Germinal center (tissue), 1 donor: ENCODE results near the gene ATP11A.

Source experiments
- DNase-seq: peaks from one replicate; pipeline ENCODE4 v3.0.0; 2012; ENCODE audit warnings: mixed read lengths, low spot score

Gene ATP11A

DNA sequence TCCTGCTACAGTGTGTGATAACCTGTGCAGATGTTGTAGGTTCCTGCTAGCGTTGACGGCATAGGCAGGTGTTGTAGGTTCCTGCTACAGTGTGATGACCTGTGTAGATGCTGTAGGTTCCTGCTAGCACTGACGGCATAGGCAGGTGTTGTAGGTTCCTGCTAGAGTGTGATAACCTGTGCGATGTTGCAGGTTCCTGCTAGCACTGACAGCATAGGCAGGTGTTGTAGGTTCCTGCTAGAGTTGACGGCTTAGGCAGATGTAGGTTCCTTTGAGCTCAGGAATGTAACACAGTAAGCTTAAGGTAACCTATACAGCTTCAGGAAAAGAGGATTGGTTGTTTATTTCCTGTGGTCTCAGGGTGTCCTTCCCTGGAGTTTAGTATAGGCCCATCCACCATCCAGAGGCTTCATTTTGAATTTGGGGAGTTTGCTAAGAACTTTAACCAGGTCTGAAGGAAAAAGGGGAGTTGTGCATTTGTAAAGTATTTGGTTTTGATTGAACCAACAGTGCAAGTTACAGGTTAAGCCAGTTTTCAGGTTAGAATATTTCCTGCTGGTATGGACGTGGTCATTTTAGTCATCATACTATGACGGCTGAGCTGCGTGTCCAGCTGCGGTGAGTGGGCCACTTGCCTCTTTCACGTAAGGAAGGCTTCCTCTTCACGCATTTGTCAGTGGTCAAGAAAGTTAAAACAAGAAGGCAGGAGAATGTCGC is 53.8 kb downstream of the ATP11A start:
- no peak for DNase-seq

DNA sequence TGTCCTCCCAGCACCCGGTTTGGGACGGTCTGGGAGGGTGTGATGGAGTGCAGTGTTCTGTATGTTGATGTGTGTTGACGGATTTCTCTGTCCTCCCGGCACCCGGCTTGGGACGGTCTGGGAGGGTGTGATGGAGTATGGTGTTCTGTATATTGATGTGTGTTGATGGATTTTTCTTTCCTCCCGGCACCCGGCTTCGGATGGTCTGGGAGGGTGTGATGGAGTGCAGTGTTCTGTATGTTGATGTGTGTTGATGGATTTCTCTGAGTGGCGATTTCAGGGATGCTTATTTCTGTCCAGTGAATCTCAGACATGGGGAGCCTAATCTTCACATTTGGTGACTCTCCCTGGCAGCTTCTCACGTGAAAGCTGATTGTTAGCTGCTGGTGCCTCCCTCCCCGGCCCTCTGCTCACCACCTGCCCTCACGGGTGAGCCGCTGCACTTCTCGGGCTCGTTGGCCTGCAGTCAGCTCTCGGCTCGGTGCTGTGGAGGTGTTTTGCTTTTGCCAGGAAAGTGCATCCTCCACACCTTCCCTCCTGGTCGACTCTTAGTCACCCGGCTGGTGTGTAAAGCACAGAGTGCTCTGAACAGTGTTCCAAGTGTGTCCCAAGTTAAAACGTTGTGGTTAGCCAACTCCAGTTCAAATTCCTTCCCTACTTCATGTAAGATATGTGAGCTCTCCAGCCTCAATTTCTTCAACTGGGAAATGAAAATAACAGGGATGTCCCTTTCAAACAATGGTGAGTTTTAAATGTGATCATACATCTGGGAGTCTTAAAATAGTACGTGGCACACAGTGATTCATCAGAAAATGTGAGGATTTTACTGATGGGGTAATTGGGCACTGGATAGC is 54.6 kb downstream of the ATP11A start:
- DNase-seq: no peak

DNA sequence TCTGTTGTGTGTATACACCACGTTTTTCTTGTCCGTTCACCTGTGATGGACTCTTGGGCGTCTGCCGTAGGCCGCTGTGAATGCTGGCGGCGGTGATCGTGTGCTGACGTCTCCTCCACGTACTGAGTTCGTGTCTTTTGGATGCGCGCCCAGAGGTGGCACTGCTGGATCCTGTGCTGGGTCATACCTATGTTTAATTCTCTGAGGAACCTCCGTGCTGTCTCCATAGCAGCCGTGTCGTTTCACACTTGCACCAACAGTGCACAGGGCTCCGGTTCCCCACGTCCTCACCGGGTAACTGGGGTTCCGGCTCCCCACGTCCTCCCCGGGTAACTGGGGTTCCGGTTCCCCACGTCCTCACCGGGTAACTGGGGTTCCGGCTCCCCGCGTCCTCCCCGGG is 56.2 kb downstream of the ATP11A start:
- no peak for DNase-seq

DNA sequence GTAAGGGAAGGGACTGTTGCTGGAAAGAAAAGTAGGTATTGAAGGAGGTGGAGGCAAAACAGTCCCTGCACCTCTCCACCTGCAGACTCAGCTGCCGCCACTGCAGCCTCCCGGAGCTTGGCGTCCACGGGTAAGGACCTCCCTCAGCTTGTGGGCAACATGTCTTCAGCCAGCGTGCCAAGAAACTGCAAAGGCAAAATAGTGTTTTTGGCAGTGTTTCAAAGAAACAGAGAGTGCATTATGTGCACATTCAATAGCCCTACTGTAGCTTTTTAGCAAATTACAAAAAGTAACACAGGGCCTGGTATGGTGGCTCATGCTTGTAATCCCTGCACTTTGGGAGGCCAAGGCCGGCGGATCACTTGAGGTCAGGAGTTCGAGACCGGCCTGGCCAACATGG is 57.4 kb downstream of the ATP11A start:
- no peak for DNase-seq

DNA sequence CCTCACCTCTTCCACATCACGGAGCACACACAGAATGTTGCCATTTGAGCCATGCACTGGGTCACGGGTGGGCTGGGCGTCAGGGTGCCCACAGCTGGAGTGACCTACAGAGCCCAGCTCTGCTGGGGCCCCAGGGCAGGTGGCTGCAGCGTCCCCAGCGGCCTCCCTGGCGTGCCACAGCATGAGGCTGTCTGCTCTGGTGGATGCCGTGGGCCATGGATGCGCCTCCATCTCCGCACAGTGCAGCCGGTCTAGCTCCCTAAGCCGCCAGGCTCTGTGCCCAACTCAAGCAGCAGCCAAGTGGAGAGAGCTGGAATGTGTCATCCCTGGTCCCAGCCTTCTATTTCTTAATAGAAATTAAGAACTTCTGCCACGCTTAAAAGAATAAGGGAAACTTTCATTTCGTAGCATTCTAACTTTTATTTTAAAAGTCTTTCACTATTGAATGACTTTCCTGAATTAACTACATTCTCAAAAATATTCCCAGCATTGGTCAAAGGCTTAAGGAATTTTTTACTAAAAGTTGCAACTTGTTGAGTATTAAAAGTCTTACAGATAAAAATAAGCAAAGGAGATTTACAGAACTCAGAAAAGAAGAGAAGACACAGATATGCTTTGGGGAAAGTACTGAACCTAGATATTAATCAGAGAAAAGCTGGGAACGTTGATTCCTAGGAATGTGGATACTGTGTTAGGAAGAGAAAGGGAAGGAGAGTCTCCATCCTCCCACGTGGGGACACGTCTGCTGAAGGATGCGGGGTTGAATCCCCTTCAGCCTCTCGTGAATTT is 59.3 kb downstream of the ATP11A start:
- no peak for DNase-seq

DNA sequence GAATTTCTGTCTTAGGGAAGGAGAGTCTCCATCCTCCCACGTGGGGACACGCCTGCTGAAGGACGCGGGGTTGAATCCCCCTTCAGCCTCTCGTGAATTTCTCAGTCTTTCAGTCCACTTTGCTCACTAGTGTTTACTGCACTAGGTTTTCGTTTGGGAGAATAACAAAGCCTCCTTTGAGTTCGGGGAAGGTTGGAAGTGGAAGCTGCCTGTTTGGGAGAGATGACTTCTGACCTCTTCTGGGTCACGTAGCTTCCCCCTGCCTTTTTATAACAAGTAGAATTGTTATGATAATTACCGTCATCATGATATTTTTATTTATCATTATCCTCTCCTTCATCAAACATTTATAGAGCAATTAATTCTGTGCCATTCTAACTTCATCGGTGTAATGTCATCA is 60.7 kb downstream of the ATP11A start:
- no peak for DNase-seq

DNA sequence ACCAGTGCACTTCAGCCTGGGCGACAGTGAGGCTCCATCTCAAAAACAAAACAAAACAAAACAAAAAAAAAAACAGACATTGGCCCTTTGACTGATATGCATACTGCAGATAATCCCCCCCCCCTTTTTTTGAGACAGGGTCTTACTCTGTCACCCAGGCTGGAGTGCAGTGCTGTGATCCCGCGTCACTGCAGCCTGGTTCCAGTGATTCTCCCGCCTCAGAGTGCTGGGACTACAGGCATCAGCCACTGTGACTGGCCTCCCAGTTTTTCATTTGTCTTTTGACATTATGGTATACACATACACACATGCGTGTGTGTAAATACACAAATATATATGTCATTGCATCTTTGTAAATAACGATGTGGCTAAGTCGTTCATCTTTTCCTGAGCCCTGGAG is 61.8 kb downstream of the ATP11A start:
- no peak for DNase-seq

DNA sequence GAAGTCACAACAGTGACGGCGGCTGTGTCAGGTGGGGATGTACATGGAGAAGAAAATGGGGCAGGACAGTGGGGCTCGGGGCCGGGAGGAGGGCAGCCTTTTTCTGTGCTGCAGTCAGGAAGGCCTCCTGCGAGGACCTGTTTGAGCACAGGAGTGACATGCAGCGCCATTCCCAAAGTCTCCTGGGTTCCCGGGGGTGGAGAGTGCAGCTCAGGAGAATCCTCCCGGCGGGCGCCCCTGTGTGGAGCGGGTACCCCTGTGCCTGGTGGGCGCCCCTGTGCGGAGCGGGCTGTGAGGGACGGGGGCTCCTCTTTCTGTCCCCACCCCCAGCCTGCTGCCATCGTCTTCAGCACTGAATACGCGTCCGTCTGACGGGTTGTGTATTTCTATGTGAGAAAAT is 62.4 kb downstream of the ATP11A start:
- DNase-seq: no peak

DNA sequence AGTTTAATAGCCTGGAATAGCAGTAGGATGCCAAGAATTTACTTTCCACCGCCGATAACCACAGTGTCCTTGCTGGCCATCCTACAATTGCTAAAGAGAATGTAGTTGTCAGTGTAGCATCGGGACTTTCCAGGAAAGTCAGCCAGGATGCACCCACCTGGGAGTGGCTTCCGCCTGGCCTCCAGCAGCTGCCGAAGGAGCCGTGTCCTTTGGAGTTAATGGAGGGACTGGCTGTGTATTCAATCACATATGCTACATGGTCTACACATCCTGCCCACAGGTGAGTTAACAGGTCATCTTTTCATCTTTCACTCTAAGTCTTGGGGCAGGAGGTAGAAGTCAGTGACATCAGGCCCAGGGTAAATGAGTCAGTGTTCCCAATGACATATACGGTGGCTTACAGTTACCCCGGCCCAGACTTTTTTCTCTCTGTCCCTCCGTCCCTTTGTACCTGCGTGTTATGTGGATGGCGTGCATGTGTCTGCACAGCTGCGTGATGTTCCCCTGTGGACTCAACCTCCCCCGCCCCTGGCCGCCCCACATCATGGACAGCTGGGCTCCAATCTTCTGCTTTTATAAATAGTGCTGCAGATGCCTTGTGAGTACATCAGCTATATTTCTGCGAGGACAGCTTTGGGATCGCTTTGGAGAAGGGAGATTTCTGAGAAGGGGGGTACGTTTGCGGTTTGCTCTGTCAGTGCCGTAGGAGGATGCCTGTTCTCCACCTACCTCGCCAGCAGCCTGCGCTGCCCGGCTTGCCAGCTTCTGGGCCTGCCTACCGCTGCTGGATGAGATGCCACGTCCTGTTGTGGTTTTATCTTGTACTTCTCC is 63.1 kb downstream of the ATP11A start:
- no peak for DNase-seq

DNA sequence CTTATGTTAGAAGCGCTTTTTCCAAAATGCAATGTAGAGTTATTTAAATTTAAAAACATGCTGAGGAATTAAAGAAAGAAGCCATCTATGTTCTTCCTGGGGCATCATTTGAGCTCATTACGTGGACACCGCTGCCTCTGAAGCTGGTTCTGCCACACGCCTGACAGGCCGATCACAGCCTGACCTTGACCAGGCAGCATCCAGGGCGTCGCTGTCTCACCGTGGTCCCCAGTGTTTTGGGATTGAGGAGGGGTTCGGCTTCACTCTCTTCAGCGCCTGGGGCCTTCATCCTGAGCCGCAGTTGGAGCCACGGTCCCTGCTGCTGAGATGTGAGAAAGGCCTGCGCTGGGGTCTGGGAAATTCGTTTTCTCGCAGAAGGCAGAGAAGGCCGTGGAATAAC is 64.0 kb downstream of the ATP11A start:
- no peak for DNase-seq

DNA sequence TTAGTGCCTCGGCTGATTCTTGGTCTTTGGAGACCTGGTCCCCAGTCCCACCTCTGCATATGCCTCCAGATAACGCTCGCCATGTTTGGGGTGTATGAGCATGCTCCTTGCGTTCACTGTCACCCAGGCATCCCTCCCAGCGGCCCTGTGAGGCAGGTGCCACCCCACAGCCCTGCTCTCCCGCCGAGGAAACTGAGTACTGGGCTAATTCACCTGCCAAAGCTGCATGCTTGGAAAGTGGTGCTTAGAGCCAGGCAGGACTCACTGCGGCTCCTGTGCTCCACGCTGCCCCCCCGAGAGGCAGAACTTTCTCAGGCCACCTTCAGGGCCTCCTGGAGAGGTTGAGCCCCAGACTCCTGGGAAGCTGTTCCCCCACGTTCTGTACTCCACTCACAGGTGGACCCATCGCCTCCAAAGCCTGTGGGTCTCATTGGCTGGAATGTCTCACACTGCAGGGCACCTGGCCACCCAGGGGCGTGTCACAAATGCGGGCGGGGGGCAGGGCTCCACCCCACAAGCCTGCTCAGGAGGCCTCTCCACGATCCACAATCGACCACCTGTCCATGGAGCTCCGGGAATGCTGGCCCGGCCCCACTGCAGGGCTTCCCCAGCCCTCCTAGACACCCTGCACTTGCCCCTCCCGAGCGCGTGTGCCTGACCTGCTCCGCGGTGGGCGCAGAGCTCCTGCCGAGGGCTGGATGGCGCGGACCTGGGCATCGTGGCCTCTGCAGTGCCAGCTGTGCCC is 64.6 kb downstream of the ATP11A start:
- no peak for DNase-seq

DNA sequence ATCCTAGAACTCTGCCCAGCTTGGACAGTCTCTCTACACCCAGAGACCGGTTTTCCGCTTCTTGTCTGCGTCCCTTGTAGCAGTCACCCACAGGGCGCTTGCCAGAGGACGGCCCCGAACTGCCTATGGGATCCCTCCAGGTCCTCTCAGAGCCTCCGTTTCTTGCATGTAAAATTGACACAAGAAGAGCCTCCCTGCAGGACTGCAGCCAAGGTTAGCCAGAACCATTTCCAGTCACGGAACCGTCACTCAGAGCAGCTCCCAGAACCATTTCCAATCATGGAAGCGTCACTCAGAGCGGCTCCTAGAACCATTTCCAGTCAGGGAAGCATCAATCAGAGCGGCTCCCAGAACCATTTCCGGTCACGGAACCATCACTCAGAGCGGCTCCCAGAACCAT is 65.5 kb downstream of the ATP11A start:
- no peak for DNase-seq

DNA sequence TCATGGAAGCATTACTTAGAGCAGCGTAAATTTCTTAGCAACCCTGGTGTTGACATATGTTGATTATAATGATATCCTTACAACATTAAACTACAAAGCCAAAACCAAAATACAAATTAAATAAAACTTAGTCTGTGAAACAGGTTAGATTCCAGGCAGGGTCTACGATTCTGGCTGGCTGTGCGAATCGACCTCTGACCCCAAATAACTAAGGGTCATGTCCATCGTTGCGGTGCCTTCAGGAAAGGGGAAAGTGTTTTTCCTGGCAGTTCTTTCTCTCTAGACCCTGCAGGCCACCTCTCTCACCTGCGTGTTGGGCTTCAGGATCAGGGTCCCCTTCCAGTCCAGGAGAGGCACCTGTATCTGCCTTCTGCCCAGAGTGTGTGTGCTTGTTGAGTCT is 66.2 kb downstream of the ATP11A start:
- no peak for DNase-seq

DNA sequence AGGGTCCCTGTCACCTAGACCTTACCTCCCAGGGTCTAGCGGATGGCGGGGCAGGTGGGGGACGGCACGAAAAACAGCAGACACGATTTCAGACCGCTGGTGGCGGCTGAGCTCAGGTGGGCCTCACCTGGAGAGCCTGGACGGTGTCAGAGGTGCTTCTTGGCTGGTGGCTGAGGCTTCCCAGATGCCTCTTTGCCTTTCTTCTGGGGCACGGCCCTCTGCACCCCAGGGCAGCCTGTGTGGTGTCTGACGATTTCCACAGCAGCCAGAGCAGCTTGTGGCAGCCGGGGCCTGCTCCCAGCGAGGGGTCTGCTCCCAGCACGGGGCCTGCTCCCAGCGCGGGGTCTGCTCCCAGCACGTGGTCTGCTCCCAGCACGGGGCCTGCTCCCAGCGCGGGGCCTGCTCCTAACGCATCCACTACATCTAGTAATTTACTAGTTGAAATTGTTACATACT is 66.7 kb downstream of the ATP11A start:
- no peak for DNase-seq

DNA sequence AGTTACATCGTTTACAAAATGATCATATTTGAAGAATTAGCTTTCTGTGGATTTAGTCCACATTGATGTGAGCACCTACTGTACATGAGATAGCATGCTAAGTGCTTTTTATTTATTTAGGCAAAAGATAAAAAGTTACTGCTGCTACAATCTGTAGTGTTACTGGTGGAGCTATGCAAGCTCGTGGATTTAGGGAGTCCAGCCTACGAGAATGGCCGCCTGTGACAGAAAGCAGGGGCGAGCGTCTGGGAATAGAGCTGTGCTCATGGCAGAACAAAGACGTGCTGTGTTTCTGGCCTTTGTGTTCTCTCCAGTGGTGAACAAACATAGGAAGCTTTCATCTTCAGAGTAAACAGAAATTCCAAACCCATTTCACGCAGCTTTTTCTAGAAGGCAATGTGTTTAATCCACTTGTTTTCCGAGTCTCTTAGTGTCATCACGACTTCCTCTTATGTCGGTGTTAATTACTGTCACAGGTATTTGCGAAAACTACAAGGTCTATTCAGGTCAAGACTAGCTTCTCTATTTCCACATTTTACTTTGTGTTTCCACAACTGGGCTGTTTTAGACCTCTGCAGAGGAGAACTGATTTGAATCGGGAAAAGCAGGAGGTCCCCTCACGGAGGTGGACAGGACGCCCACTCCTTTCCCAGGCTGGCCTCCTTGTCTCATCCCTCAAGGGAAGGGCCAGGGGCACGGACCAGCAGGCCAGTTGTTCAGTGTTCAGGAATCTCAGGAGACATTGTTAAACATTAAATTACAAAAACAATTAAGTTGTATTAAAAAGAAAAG is 67.3 kb downstream of the ATP11A start:
- DNase-seq: no peak

DNA sequence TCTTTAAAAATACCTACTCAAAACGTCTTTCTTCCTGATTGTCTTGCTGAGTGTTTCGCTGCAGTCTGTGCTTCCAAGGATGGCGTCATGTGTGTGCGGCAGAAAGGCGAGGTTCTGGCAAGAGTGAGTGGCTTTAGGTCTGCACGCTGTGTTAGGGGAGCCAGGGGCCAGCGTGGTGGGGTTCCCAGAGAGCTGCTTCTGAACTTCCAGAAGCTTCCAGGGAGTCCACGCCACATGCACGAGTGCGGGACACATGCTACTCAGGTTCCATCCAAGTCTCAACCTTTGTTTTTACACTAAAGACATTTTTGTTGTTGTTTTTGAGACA is 67.9 kb downstream of the ATP11A start:
- DNase-seq: no peak

DNA sequence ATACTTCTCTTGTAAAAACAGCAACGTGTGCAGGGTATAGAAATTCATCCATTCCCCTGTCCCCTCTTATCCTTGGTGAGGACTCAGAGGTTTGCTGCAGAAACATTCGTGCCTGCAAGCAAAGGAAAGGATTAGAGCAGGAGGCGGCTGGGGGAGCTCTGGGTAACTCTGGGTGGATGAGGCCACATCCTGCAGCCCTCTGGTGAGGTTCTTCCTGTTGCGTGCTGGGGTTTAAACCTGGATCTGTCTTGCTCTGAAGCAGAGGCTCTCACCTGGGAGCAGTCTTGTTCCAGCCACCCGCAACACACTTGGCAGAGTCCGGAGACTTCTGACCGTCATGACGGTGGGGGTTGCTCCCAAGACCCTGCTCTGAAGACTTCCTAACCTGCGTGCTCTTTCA is 69.2 kb downstream of the ATP11A start:
- no peak for DNase-seq

DNA sequence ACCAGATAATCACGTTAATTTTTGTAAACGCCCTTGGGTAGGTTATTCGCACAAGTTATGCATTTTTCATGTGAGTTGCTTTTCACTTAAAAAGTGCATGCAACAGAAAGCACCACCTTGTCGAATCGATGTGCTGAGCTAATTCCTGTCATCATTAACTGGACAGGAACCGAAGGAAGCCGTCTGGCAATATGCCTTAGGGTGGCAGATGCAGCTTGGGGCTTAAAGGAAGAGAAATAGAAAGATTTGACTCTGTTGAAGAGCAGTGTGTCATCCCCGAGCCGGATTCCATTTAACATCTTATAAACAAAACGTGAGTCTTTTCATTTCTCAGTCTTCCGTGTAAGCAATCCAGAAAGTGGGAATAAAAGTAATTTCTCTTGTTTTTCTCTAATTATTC is 70.0 kb downstream of the ATP11A start:
- no peak for DNase-seq

DNA sequence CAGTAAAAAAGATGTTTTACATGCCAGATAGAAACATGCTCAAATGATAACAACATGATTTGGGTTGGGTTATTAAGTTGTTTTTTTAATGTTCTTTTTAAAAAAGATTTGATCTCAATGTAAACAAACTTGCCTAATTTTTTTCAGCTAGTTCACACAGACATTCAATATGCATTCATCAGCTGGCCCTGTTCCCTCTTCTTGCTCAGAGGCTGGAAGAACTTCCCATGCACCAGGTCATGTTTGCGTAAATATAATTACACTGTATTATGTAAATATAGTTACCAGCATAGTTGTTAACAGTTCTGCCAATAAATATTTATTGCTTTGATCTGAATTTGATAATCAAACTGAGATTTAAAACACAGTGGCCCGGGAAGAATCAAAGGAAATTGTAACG is 70.6 kb downstream of the ATP11A start:
- no peak for DNase-seq

DNA sequence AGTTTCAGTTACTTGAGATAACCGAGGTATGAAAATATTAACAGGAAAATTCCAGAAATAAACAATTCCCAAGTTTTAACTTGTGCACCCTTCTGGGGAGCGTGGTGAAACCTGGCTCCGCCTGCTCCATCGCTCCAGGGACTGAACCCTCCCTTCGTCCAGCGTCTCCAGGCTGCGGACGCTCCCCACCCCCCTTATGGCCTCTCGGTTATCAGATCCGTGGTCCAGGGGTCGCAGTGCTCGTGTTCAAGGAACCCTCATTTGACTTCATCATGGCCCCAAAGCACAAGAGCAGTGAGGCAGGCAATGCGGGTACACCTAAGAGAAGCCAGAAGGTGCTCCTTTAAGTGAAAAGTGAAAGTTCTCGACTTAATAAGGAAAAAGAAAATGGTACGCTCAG is 71.1 kb downstream of the ATP11A start:
- no peak for DNase-seq
